ENCODE measurements around the gene NR3C2.
"Not testable (repeated sequence)": the region's sequence is repeated elsewhere in the genome, so short reads cannot be mapped to it uniquely, and the experiment has no call there.

Gene NR3C2

DNA sequence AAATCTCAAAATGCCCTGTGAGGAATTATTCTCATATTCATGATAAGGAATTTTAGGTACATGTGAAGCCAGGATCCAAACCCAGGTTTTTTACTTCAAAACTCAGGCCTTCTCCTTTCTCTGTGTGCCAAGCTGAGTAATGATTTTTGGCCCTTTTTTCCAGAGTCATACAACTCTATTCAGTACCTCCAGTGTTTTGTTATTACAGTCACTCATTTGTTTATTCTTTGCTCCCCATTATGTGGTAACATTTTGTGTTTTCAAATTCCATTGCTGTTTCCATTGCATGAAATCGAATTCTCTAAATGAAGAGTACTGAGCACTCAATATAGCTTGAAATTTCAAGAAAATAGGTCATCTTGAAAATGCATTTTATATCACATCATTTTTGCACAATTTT, 315.4 kb downstream of the NR3C2 start:
- no peaks in the 10 kb centered on the region for H3K9me3 ChIP-seq (replicated peaks; ENCODE audit: insufficient read depth, low read length)
- H4K20me1 ChIP-seq (ENCODE audit: insufficient read depth, low read length) = no peaks in the 10 kb centered on the region
- H3K9me2 ChIP-seq (replicated peaks; ENCODE audit: insufficient read depth, low read length) = no peaks in the 10 kb centered on the region
- no peaks in the 10 kb centered on the region for H3K36me3 ChIP-seq (replicated peaks; ENCODE audit: insufficient read depth, low read length)
- no peaks in the 10 kb centered on the region; the same call in 1 of the 2 replicates for H3K4me1 ChIP-seq (ENCODE audit: low read length)
- H3K79me2 ChIP-seq (ENCODE audit: low read length) = no peaks in the 10 kb centered on the region
- no peak overlapping the region for H3K4me3 ChIP-seq (ENCODE audit: low read length)
- DNase-seq = no peak
- H3K27me3 ChIP-seq (replicated peaks; ENCODE audit: insufficient read depth, low read length) = no peaks in the 10 kb centered on the region
- no peak overlapping the region for H3K27ac ChIP-seq (ENCODE audit: low read length)
- H2AFZ ChIP-seq (ENCODE audit: low read length) = no peak overlapping the region
- H3F3A ChIP-seq (ENCODE audit: insufficient read depth, low read length) = no peaks in the 10 kb centered on the region
- H3K4me2 ChIP-seq (ENCODE audit: low read depth, low read length) = no peak overlapping the region
- no peak overlapping the region for H3K9ac ChIP-seq (ENCODE audit: low read length)
- TF ChIP-seq EZH2phosphoT487 (IDR thresholded peaks at IDR 0.05; ENCODE audit: low read length) (no peak), EZH2 (optimal IDR thresholded peaks at IDR 0.05; ENCODE audit: low read depth, low read length) (no peak)
- TF ChIP-seq, protein P1, sequence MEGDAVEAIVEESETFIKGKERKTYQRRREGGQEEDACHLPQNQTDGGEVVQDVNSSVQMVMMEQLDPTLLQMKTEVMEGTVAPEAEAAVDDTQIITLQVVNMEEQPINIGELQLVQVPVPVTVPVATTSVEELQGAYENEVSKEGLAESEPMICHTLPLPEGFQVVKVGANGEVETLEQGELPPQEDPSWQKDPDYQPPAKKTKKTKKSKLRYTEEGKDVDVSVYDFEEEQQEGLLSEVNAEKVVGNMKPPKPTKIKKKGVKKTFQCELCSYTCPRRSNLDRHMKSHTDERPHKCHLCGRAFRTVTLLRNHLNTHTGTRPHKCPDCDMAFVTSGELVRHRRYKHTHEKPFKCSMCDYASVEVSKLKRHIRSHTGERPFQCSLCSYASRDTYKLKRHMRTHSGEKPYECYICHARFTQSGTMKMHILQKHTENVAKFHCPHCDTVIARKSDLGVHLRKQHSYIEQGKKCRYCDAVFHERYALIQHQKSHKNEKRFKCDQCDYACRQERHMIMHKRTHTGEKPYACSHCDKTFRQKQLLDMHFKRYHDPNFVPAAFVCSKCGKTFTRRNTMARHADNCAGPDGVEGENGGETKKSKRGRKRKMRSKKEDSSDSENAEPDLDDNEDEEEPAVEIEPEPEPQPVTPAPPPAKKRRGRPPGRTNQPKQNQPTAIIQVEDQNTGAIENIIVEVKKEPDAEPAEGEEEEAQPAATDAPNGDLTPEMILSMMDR (IDR thresholded peaks at IDR 0.05; ENCODE audit: low read length) = no peak

DNA sequence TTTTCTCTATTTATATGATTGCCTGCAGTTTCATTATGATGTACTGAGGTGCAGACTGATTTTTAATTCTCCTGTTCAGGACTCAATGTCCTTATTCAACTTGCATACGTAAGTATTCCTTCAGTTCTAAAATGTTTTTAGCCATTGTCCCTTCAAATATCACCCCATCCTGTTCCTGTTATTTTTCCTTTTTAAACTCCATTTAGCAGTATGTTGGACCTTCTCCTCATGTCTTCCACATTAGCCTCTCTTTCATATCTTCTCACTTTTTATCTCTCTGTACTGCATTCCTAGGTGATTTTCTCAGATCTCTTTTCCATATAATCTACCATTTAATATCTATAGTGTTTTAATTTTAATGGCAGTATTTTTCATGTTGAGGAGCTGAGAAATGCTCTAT, 317.7 kb downstream of the NR3C2 start:
- Histone ChIP-seq H3K4me3 (ENCODE audit: low read length) (no peak overlapping the region), H3F3A (ENCODE audit: insufficient read depth, low read length) (no peaks in the 10 kb centered on the region), H3K36me3 (replicated peaks; ENCODE audit: insufficient read depth, low read length) (no peaks in the 10 kb centered on the region), H3K27me3 (replicated peaks; ENCODE audit: insufficient read depth, low read length) (no peaks in the 10 kb centered on the region), H3K79me2 (ENCODE audit: low read length) (no peaks in the 10 kb centered on the region), H3K9me2 (replicated peaks; ENCODE audit: insufficient read depth, low read length) (no peaks in the 10 kb centered on the region), H2AFZ (ENCODE audit: low read length) (no peak overlapping the region), H3K4me1 (ENCODE audit: low read length) (no peaks in the 10 kb centered on the region), H3K9ac (ENCODE audit: low read length) (no peak overlapping the region), H4K20me1 (ENCODE audit: insufficient read depth, low read length) (no peaks in the 10 kb centered on the region), H3K27ac (ENCODE audit: low read length) (no peak overlapping the region), H3K4me2 (ENCODE audit: low read depth, low read length) (no peak overlapping the region), H3K9me3 (replicated peaks; ENCODE audit: insufficient read depth, low read length) (no peaks in the 10 kb centered on the region)
- DNase-seq = no peak
- TF ChIP-seq EZH2phosphoT487 (IDR thresholded peaks at IDR 0.05; ENCODE audit: low read length) (no peak), EZH2 (optimal IDR thresholded peaks at IDR 0.05; ENCODE audit: low read depth, low read length) (no peak)
- TF ChIP-seq, protein P1 (IDR thresholded peaks at IDR 0.05; ENCODE audit: low read length) = no peak

DNA sequence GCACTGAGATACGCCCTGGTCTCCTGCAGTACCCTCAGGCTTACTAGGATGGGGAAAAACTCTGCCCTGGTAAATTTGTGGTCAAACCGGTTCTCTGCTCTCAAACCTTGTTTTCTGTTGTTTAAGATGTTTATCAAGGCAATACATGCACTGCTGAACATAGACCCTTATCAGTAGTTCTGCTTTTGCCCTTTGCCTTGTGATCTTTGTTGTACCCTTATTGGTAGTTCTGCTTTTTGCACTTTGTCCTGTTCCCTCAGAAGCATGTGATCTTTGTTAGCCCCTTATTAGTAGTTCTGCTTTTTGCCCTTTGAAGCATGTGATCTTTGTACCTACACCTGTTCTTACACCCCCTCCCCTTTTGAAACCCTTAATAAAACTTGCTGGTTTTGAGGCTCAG, 319.1 kb downstream of the NR3C2 start:
- H3K4me2 ChIP-seq (ENCODE audit: low read depth, low read length); H3K79me2 ChIP-seq (ENCODE audit: low read length); H3K4me1 ChIP-seq (ENCODE audit: low read length); H3K9me2 ChIP-seq (replicated peaks; ENCODE audit: insufficient read depth, low read length); H3K27ac ChIP-seq (ENCODE audit: low read length); H3F3A ChIP-seq (ENCODE audit: insufficient read depth, low read length); H3K27me3 ChIP-seq (replicated peaks; ENCODE audit: insufficient read depth, low read length); H3K9ac ChIP-seq (ENCODE audit: low read length); H2AFZ ChIP-seq (ENCODE audit: low read length); H3K4me3 ChIP-seq (ENCODE audit: low read length); H3K36me3 ChIP-seq (replicated peaks; ENCODE audit: insufficient read depth, low read length); H4K20me1 ChIP-seq (ENCODE audit: insufficient read depth, low read length); DNase-seq; H3K9me3 ChIP-seq (replicated peaks; ENCODE audit: insufficient read depth, low read length): not testable (repeated sequence)

DNA sequence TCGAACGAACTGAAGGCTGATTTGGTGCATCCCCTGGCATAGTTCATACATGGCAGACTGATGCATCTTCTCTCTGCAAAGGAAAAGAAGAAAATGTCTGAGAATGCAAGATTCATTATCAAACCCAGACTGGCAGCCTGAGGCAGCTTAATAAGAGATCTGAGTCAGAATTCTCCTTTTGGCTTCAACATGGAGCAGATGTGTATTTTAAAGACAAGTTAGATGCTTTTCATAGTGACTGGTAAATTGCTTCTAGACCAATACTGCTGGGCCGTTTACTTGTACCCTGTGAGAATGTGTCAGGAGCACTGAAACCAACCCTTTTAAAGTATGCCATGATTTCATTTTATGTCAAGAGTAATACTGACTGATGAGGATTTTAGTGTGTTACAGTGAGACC, 322.0 kb downstream of the NR3C2 start:
- Histone ChIP-seq H3K27ac (ENCODE audit: low read length) (no peak overlapping the region), H3K9me2 (replicated peaks; ENCODE audit: insufficient read depth, low read length) (no peaks in the 10 kb centered on the region), H3K36me3 (replicated peaks; ENCODE audit: insufficient read depth, low read length) (no peaks in the 10 kb centered on the region), H3F3A (ENCODE audit: insufficient read depth, low read length) (no peaks in the 10 kb centered on the region), H4K20me1 (ENCODE audit: insufficient read depth, low read length) (no peaks in the 10 kb centered on the region), H3K9ac (ENCODE audit: low read length) (no peak overlapping the region), H3K4me3 (ENCODE audit: low read length) (no peak overlapping the region), H3K4me1 (ENCODE audit: low read length) (no peaks in the 10 kb centered on the region), H3K27me3 (replicated peaks; ENCODE audit: insufficient read depth, low read length) (no peaks in the 10 kb centered on the region), H3K4me2 (ENCODE audit: low read depth, low read length) (no peak overlapping the region), H3K79me2 (ENCODE audit: low read length) (no peaks in the 10 kb centered on the region), H2AFZ (ENCODE audit: low read length) (no peak overlapping the region), H3K9me3 (replicated peaks; ENCODE audit: insufficient read depth, low read length) (no peaks in the 10 kb centered on the region)
- no peak for TF ChIP-seq EZH2phosphoT487 (IDR thresholded peaks at IDR 0.05; ENCODE audit: low read length)
- no peak for TF ChIP-seq EZH2 (optimal IDR thresholded peaks at IDR 0.05; ENCODE audit: low read depth, low read length)
- TF ChIP-seq, protein P1 (IDR thresholded peaks at IDR 0.05; ENCODE audit: low read length) = no peak
- no peak for DNase-seq
